Skin epidermis (tissue), 12 donors: ENCODE results near the gene BCAN.
A peak's percentile ranks its signal among the peaks of the same experiment; 100 is the strongest.

Experiments used
- H3K27ac ChIP-seq, 21 experiments: fragments of 200-600 bp; sonication (generic) in 11 of 21; one replicate each; pipeline ENCODE4 v1.5.0; 2020; ENCODE audit warnings: mild to moderate bottlenecking in 3 of 21, inconsistent platforms in 2 of 21, moderate library complexity in 2 of 21
- H3K4me3 ChIP-seq, 7 experiments: fragments of 200-600 bp; sonication (generic) in 2 of 7; one replicate each; pipeline ENCODE4 v1.5.0; 2020; ENCODE audit warnings: inconsistent platforms in 2 of 7, mild to moderate bottlenecking in 2 of 7, moderate library complexity in 1 of 7

The BCAN gene

GRCh38 chr1:156640842-156641706, 843 bp upstream of the BCAN start:
- no peak overlapping the region for H3K27ac ChIP-seq
- H3K4me3 ChIP-seq = no peak overlapping the region

- peak overlapping the region in 2 of 7 experiments; percentile 27 to 30 for H3K4me3 ChIP-seq
- peak overlapping the region in 1 of 21 experiments; percentile 11 for H3K27ac ChIP-seq
Observed at GRCh38 chr1:156642265-156643048, 540 bp downstream of the BCAN start.

GRCh38 chr1:156643049-156643777, 1.3 kb downstream of the BCAN start:
- no peak overlapping the region for H3K27ac ChIP-seq
- no peak overlapping the region for H3K4me3 ChIP-seq

GRCh38 chr1:156643778-156644092, 1.8 kb downstream of the BCAN start:
- Histone ChIP-seq H3K27ac (no peak overlapping the region), H3K4me3 (no peak overlapping the region)

GRCh38 chr1:156644146-156644545, 2.2 kb downstream of the BCAN start:
- Histone ChIP-seq H3K27ac (no peak overlapping the region), H3K4me3 (no peak overlapping the region)

- H3K4me3 ChIP-seq = no peak overlapping the region
- H3K27ac ChIP-seq = no peak overlapping the region
Observed at GRCh38 chr1:156644640-156645039, 2.7 kb downstream of the BCAN start.

- no peak overlapping the region for H3K27ac ChIP-seq
- H3K4me3 ChIP-seq = no peak overlapping the region
Observed at GRCh38 chr1:156645056-156645455, 3.1 kb downstream of the BCAN start.

GRCh38 chr1:156645666-156646065, 3.7 kb downstream of the BCAN start:
- H3K4me3 ChIP-seq = no peak overlapping the region
- H3K27ac ChIP-seq = no peak overlapping the region

- no peak overlapping the region for H3K27ac ChIP-seq
Observed at GRCh38 chr1:156646738-156647211, 4.9 kb downstream of the BCAN start.

GRCh38 chr1:156647351-156647750, 5.4 kb downstream of the BCAN start:
- Histone ChIP-seq H3K27ac (no peak overlapping the region), H3K4me3 (no peak overlapping the region)

More at GRCh38 chr1:156646738-156647211, 4.9 kb downstream of the BCAN start:
- H3K4me3 ChIP-seq = no peak overlapping the region

- H3K27ac ChIP-seq = no peak overlapping the region
- no peak overlapping the region for H3K4me3 ChIP-seq
Observed at GRCh38 chr1:156648496-156648895, 6.6 kb downstream of the BCAN start.

GRCh38 chr1:156648951-156649350, 7.0 kb downstream of the BCAN start:
- no peak overlapping the region for H3K27ac ChIP-seq
- no peak overlapping the region for H3K4me3 ChIP-seq

GRCh38 chr1:156652131-156652991, 10.4 kb downstream of the BCAN start:
- no peak overlapping the region for H3K4me3 ChIP-seq
- no peak overlapping the region for H3K27ac ChIP-seq

- no peak overlapping the region for H3K4me3 ChIP-seq
- H3K27ac ChIP-seq = no peak overlapping the region
Observed at GRCh38 chr1:156652992-156653355, 11.1 kb downstream of the BCAN start.

GRCh38 chr1:156654700-156655099, 12.8 kb downstream of the BCAN start:
- H3K27ac ChIP-seq = no peak overlapping the region
- no peak overlapping the region for H3K4me3 ChIP-seq

GRCh38 chr1:156655151-156655903, 13.4 kb downstream of the BCAN start:
- H3K27ac ChIP-seq = no peak overlapping the region

GRCh38 chr1:156655904-156656516, 14.1 kb downstream of the BCAN start:
- Histone ChIP-seq H3K27ac (no peak overlapping the region), H3K4me3 (no peak overlapping the region)

More at GRCh38 chr1:156655151-156655903, 13.4 kb downstream of the BCAN start:
- no peak overlapping the region for H3K4me3 ChIP-seq
